Stimulated activated CD8-positive, alpha-beta memory T cell treated with anti-CD3 and anti-CD28 coated beads, Interleukin-15, amount 100 ng/mL, for 1 hour (primary cell): ENCODE data around the gene DPP6.

Source experiments
- DNase-seq: peaks from one replicate; pipeline ENCODE4 v3.0.0-alpha.2; 2020; ENCODE audit warnings: low read depth

DPP6 gene

DNA sequence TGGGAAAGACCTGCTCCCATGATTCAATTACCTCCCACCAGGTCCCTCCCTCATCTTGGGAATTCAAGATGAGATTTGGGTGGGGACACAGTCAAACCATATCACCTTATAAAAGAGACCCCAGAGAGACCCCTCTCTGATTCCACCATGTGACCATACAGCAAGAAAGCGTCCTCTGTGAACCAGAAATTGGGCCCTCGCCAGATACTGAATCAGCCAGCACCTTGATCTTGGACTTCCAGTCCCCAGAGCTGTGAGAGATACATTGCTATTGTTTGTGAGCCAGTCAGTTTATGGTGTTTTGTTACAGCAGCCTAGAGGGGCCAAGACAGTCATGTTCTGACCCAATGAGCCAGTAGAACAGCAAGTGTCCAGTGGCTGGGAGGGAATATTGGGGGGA is 718.2 kb downstream of the DPP6 start:
- DNase-seq, result no peak

DNA sequence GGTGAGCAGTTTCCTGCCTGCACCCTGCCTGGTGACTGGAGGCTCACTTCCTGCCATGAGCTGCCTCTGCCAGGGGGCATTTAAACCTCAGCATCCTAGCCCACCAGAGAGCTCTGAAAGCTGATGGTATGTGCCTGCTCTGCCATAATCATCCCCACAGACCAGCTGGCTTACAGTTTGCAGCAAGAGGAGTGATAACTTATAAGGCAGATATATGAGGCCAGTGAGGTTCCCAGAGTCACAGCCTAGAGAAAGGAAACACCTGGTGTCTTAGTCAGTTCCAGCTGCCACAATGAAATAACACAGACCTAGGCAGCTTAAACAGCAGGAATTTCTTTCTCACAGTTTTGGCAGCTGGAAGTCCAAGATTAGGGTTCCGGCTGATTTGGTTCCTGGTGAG is 718.8 kb downstream of the DPP6 start:
- DNase-seq, result no peak

DNA sequence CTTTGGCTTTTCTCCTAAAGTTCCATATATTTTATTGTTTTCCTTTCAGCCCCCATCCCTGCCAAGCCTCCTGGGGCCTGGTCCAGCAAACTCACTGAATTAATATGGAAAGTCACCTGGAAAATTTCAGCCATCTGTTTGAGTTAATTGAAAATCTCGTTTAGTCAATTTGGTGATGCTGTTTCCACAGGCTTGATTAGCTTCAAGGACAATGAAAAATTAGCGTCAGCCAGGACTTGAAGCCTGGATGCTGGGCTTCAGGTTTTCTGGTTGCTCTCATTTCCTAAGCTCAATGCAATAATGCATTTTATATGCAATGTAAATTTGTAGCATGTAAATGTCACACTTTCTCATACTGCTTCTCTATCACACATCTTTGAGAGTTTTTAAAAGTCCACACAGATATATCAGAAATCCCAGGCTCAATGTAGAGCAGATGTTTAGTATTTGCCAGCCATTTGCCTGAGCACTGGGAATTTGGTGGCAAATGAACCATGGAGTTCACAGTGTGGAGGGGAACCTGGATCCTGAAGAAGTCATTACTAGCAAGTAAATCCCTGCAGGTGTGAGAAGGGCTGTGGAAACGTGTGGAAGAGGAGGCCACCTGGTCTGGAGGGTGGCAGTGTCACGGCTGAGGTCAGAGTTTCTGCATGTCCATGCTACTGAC is 722.2 kb downstream of the DPP6 start:
- no peak for DNase-seq

DNA sequence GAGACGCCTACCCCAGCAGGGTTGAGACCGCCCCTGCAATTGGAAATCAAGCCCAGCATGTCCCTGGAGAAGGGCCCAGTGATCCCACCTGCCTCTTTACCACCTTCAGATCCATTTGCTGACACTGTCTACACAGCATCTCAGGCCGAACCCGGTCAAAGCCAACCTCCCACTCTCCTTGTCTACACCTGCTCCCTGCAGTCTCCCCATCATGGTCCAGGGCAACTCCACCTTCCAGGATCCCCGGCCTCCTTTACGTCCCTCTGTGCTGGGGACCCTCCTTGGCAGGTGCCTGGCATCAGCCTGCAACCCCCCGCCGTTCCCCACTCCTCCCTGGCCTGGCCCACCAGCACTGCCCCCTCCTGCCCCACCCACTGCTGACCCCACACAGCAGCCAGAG is 723.5 kb downstream of the DPP6 start:
- no peak for DNase-seq

DNA sequence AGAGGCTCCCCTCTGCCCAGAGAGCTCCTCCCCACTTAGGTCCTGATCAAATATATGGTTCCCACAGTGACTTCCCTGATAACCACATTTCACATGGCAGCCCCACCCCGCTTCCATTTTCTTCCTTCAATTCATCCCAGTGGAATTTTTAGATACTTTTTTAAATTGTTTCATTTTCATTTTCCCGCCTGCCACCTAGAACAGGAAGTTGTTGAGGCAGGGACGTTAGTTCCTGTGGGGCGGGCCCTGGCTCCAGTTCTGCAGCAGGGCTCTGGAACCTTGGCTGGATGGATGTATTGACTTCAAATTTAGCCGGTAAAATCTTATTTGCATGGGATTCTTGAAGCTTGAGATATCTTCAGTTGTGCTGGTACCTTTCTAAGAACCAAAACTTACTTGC is 724.2 kb downstream of the DPP6 start:
- no peak for DNase-seq

DNA sequence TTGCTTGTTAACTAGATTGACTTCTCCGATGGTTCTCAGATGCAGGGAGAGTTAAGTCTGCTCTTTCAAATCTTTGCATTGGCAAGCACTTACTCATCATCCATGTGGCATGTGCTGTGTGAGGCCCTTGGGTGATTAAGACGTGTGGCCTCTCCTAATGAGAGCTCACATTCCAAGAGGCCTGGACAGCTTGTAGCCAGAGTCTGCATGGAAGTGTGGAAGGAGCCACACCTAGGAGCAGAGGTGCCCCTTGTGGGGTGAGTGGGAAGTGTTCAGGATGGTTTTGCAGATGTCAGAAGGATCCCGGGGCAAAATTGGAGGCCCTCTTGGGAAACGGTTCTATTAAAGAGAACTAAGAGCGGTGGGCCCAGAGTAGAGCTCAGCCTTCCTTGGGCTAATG is 724.8 kb downstream of the DPP6 start:
- DNase-seq, result no peak

DNA sequence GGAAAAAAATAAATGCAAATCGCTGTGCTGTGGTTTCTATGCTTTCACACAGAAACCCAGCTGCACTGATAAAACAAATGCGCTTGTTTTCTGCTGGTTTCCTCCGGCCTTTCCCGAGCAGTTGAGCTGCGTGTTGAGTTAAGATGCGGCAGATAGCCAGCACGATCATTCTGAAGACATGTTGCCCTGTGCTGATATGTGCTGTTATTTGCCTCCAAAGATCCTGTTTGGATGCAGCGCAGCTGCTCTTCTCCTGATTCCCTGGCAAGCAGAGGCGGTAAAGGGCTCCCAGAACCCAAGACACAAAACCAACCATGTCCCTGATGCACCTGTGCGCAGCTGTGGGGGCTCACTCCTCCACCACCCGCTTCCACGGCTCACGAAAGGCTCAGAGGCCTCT is 725.3 kb downstream of the DPP6 start:
- no peak for DNase-seq

DNA sequence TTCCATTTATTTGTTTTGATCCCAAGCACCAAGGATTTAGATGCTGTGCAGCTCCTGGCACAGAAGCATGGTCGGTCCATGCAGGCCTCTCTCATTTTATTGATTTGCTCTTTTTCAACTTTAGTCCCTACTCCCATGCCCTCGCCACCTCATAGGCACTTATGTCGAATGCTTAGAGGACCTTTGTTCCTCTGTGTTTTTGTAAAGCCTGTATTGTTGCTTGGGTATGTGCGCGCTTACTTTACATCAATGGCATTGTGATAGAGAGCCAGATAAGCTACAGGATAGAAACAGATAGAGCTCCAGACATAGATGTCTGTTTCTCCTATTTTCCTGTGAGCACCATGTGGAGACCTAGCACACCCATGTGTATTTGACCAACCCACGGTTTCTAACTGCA is 725.7 kb downstream of the DPP6 start:
- no peak for DNase-seq

DNA sequence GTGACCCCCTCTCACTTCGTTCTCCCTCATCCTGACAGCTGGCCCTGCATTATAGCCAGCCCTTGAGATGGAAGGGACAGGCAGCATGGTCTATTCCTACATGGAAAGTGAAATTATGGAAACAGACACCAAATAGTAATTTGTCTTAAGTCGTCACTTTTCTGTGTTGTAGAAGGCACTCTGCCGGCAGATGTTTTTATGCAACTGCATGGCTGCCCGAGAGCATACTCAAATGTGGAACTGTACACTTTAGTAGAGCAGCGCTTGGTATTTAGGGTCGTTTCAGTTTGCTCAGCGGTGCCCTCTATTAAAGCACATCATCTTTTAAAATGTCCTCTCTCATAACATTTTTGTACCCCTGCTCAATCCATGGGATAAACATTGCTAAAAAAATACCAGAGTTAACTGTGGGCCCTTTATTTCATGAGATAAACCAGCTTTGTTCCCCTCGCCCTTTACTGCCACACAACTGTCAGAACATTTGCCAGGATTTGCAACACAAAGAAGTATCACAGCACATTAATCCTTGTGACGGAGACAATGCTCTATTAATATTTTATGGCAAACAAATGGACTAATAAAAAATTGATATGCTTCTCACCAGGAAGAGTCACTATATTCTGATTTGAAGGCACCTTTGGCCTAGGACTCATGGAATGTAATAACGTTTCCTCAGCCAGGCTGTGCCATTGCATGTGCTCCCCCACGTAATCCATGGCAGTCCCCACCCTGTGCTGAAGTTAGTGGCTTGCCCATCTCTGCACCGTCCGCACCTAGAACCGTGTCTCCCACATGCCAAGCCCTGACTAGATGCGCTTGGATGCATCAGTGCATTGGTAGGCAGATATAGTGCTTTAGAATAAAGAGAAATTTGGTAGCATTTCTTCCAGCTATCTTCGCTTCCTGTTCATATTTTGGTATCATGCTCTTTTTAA is 729.4 kb downstream of the DPP6 start:
- no peak for DNase-seq

DNA sequence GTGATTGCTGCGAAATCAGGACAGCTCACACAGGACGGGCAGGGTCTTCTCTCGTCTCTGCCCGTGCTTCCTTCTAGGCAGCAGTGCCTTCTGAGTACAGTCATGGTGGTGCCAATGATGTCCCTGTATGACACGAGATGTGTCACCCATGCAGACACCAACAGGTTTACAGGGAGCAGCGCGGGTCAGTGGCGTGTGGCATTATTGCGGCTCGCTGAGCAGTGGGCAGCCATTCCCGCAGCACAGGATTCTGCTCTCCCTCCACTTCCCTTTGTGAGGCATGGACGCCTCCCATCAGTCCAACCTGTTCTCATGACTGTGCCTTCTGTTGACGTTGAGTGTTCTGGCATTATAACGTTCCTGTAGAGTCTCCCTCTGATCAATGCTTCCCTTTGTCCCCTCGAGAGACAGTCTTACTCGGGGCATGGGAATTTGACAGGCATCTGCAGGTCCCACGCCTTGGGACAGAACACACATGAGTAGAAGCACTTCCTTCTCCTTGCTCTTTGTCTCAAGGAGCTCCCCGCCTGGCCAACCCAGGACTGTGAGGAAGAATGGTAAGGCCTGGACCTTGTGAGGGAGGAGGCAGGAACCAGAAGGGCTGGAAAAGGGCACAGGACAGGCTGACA is 731.2 kb downstream of the DPP6 start:
- DNase-seq, result no peak

DNA sequence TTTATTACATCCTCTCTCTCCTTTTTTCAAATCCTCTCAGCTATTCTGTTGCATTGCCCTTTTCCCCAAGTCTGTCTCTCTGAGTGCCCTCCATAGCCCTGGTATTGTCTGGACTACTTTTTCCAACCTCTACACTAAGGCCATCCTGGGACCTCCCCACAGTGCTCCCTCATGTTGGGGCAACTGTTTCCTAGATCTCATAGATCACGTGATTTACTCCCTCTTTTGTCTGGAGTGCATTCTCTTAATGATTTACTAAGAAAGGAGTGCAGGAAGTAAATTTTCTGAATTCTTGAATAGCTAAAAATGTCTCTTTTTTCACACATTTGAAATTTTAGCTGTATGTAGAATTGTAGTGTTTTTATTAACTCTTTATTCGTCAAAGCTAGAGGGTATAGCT is 733.7 kb downstream of the DPP6 start:
- no peak for DNase-seq

DNA sequence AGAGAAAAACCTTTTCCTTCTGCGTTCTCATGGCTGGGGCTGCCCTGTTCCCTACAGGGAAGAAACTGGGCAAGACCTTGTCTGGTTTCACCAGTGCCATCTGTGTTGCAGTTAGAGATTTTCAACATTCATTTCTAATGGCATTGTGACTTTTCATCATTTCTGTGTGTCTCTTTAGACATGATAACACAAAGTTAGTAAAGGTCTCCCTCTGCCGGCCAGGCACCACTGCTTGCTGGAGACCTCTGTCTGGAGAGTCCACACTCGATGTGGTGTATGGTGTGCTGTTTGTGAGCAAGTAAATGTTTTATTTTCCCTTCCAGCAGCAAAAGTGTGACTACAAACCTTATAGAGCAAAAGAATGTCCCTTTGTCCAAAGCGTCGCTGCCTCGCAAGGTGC is 737.2 kb downstream of the DPP6 start:
- no peak for DNase-seq

DNA sequence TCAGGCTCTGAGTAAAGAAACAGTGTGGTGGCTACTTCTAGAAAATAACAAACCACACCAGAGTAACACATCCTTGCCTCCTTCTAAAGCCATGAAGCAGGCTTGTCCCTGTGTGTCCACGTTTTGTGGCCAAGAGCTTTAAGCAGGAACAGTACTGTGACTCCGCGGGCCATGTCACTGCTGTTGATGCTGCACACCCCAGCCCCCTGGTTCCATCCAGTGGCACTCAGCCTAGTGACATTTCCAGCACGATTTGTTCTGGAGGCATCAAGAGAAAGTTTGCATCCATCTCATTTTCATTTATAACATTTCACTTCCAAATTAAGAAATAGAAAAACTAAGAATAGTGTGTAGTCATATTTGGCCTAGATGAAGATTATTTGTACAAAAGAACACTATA is 739.4 kb downstream of the DPP6 start:
- DNase-seq, result no peak

DNA sequence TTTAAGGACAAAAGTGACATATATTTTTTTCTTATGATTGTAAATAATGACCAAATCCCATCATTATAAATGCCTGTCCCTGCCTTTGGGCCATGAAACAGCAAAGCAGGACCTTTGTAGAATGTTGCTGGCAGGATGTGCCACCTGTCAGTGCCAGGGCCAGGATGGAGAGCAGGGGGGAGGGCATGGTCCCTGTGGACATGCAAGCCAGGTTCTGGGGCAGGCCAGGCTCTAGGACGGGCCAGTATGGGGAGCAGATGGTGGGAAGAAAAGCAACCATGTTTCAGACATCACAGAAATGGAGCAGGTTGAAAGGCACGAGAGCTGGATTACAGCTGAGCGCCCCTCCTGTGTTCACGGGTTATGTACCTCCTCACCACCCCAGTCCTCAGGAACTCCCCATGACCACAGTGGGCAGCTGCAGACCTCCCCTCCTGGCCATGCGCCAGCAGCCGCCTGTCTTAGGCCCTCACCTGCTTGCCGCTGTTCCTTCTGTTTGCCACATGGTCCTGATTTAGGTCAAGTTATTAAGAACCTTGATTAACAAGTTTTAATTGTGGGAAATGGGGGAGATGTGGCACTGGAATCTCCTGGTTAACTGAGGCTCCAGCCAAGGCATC is 740.3 kb downstream of the DPP6 start:
- DNase-seq, result no peak

DNA sequence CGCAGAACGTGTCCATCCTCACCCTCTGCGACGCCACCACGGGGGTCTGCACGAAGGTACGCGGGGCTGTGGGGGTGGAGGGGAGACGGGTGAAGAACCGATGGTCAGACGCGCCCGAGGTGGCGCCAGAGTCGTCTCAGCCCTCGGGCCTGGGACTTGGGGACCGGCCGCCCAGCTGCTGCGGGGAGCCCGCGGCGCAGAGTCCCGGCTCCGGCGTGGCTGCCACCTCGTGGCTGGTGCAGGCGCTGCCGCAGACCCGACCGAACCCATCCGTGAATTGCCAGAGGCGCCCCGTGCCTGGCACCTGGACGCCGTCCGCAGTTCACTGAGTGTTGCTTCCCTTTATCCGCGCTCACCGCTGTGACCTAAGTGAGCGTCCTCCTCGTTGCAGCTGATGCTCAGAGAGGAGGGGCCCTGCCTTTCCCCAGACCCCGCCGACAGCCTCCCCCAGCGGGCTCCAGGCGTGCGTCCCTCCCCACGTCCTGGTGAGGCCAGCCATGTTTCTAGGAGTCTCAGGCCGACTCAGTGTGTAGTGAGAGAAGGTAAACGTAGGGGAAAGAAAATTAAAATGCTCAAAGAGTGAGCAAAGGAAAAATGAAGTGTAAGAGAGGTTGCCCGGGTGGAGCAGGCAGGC is 742.1 kb downstream of the DPP6 start:
- no peak for DNase-seq

DNA sequence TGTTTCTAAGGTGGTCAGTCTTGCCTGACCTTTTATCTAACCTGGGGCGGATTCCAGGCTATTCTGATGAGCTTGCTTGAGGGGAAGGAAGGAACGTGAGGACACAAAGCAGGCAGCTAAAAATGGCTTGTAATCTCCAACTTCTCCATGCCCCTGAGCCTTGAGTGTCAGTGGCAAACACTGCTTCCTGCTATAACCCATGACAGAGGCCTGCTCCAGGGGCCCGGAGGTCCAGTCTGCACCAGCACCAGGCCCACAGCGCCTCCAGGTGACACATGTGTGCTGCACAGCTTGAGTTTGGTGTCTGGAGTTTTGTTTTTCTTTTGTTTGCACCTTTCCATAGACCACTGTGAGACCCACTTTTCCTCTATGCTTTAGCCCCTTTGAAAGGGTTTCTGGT is 742.8 kb downstream of the DPP6 start:
- DNase-seq, result no peak

DNA sequence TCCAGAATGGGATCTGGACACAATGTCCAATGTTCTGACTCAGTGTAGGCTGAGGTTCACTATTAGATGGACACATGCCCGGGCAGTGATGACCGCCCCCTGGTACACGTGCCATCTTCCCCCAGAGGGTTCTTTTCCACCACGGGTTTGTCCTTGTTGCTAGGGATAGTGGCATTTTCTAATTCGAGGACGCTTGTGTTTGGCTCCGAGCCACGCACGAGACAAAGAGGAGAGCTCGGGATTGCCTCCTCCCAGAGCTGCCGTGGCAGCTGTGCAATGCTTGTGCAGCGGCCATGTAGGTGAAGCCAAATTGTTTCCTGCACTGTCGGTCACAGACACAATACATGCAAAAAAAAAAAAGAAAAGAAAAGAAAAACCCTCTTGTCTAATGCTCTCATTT is 743.2 kb downstream of the DPP6 start:
- DNase-seq, result no peak

DNA sequence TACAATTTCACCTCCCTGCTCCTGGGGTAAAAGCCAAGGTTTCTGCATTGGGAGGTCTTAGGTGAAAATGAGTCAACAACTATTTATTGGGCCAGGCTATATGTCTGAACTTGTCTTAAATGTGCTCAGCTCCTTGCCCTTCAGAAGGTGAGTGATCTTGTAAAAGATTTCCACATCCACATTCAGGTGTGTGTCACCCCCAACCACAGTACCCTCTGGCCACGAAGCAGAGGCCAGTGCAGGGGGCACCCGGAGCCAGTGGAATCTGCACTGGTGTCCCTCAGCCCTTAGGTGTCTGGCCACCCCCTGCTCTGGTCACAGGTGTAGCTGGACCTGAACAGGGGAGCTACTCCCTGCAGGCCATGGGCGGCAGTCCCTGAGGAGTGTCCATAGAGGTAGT is 752.3 kb downstream of the DPP6 start:
- no peak for DNase-seq

DNA sequence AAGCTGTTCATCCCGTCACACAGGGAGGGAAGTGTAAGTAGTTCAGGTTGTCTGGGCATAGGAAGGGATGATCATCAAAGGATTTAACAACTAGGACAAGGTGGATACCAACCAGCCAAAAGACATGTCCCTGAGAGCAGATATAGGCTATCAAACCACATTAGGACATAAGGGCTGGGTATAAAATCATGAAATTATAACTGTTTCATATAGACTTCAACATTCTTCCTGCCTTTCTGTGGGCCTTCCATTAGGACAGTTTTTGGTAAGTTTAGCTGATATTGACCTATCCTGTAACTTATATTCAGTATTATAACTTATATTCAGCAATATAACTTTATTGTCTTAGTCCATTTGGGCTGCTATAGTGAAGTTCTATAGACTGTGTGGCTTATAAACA is 759.8 kb downstream of the DPP6 start:
- no peak for DNase-seq

DNA sequence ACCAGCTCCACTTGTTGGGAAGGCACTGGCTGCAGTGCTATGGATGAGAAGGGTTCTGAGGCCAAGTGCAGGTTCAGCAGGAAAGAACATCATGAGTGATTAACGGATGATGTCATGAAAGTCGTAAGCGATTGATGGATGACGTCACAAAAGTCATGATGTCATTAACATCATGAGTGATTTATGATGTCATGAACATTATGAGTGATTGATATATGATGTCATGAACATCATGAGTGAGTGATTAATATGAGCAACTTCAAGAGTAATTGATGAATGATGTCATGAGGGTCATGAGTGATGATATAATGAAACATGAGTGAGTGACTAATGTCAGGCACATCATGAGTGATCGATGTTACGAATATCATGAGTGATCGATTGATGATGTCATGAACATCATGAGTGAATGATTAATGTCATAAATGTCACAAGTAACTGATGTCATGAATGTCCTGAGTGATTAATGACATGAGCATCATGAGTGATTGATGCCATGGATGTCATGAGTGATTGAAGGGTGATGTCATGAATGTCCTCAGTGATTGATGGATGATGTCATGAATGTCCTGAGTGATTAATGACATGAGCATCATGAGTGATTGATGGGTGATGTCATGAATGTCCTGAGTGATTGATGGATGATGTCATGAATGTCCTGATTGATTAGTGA is 765.2 kb downstream of the DPP6 start:
- no peak for DNase-seq

DNA sequence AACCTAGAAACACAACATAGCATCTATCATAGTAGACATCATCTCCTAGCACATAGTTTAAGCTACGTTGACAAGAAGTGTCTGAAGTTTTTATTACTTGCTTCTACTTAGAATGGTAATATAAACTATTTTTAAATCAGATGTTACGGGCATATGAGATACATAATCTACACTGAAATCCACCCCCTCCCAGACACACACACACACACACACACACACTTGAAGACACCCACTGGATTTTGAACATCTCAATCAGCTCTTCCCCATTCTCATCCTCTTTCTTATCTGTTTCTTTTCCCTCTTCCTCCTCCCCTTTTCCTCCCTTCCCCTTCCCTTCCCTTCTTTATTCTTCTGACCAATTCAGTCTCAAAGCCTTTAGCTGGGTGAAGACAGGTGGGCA is 774.8 kb downstream of the DPP6 start:
- DNase-seq, result no peak
